NOMO-1 treated with dmso at 0.1 percent for 144 hours (cell line): ENCODE results near the gene CHRM2.

Experiments
- DNase-seq: peaks from one replicate; lab custom pipeline; 2025; ENCODE audit not compliant: unreplicated experiment; lab: John Stamatoyannopoulos, UW

The CHRM2 gene

DNA sequence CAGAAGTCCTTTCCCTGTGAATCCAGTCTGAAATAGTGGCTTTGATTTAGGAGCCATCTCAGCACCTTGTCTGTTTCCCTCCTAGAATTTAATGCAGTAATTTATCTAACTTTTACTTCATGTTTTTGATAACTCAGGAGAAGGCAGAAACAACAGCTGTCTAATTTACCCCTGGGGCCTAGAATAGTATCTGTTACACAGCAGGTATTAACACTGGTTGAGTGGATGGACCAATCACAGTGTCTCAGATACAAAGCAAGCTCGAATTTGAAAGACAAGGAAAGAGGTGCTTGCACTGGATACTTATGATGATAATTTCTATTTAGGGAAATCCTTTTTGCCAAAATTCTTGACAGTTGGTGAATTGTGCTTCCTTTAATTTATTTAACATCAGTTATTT is 23.4 kb downstream of the CHRM2 start:
- no peak for DNase-seq

DNA sequence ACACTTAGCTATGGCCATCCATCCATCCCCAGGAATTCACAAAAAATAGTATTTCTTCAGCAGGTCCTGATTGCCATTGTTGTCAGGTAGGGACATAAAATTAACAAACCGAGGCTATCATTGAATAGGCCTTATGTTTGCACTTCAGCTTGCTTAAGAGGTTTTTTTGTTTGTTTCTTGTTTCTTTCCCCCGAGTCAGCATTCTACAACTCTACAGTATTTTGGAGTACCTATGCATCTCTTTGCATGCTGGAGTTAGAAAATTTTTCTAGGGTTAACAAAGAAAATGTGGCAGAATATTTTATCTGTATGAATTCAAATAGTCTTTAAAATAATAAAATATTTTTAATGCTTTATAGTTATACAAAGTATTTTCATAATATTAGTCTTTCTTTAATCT is 26.3 kb downstream of the CHRM2 start:
- no peak for DNase-seq

- no peak for DNase-seq
Observed at GRCh38 chr7:136897676-136898075, 29.2 kb downstream of the CHRM2 start.

DNA sequence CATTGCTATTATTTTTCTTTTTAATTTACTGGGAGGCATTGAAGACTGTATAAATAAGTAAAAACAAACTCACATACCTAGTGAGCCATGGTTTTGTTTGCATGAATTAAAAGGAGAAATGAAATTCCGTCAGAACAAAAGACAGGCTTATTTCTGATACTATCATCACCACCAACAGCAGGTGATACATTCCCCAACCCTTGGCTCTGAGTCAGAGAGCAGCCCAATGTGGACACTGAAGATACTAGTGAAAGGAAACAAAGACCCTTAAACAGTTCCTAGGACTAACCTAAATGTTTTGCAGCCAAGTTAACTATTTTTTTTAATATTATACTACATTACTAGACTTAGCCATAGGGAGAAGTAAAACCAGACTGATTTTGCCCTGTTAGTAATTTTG is 31.6 kb downstream of the CHRM2 start:
- DNase-seq, result no peak

GRCh38 chr7:136910771-136911170 is 42.3 kb downstream of the CHRM2 start:
- DNase-seq, result no peak

GRCh38 chr7:136911344-136911743 is 42.9 kb downstream of the CHRM2 start:
- no peak for DNase-seq

- no peak for DNase-seq
Observed at GRCh38 chr7:136912339-136912738, 43.9 kb downstream of the CHRM2 start.

GRCh38 chr7:136914016-136914415 is 45.6 kb downstream of the CHRM2 start:
- no peak for DNase-seq

- no peak for DNase-seq
Observed at GRCh38 chr7:136919820-136920219, 51.4 kb downstream of the CHRM2 start.

DNA sequence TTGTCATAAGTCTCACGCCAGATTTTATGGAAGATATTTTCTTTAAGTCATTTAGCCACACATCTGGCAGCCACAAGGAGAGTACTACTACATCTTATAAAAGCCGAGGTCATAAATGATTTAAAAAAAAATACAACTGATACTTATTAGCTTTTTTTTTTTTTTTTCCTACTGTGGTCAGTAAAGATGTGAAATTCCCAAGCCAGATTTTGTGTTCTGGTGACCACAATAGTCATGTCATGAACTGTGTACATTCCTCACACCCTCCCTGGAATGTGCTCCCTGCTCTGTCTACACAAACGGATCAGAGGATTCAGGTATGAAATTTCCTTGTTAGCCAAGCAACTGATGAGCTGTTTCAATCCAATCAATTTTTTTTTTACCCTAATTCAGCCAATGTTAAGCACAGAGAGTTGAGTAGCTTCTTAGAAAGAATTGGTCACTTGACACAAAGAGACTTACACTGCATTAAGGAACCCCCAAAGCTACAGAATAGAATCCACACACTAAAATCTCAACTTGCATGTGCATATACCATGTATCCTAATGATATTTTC is 54.7 kb downstream of the CHRM2 start:
- no peak for DNase-seq

GRCh38 chr7:136925044-136925443 is 56.6 kb downstream of the CHRM2 start:
- no peak for DNase-seq

GRCh38 chr7:136925556-136925955 is 57.1 kb downstream of the CHRM2 start:
- DNase-seq, result no peak

DNA sequence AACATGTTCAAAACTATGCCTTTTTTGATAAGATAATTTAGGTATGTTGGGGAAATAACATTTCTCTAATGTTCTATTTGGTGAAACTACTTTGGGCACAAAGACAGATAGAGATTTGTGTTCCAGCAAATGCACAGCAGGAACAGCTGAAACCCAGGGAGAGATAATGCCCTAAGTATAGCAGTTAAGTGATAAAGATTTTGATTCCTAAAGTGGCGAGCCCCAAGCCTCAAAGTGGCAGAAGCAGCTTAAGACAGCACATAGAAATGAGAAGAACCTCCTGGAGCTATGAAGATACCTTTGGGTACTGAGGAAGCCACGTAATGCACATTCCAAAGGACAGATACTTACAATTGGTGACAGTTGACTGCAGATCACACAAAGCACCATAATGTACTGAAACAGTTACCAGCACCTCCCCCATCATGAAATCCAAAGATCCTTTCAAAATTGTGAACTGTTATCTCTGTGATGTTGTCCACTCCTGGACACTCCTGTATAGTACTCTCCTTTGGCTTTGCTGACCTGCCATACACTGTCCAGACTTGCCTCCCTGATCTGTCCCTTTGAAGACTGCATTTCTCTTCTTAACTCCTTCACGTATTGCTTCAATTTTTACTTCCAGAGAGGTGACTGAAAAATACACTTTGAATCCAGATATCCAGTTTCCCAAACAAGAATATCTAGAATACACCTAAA is 62.9 kb downstream of the CHRM2 start:
- DNase-seq, result no peak

- DNase-seq, result no peak
Observed at GRCh38 chr7:136937436-136937835, 69.0 kb downstream of the CHRM2 start.

- DNase-seq, result no peak
Observed at GRCh38 chr7:136938476-136938875, 70.0 kb downstream of the CHRM2 start.

GRCh38 chr7:136940122-136940521 is 71.7 kb downstream of the CHRM2 start:
- no peak for DNase-seq

GRCh38 chr7:136940917-136941316 is 72.5 kb downstream of the CHRM2 start:
- no peak for DNase-seq

- DNase-seq, result no peak
Observed at GRCh38 chr7:136941816-136942215, 73.4 kb downstream of the CHRM2 start.

- DNase-seq, result no peak
Observed at GRCh38 chr7:136942401-136942800, 73.9 kb downstream of the CHRM2 start.

DNA sequence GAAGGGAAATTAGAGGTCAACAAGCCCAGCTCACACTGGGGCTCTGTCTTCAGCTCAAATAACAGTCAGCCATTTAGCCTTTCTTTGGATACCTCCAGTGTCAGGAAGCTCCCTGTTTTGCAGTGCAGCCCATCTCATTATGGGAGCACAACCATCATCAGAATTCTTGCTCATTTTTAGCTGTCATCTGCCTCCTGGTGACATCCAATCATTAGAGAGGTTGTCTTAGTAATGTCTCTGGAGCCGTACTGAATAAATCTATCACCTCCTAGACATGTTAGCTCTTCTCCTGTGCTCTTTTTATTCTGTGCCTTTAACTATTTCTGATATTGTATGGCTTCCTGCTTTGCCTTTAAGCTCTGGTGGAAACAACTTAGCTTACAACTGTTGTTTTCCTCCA is 74.5 kb downstream of the CHRM2 start:
- no peak for DNase-seq

DNA sequence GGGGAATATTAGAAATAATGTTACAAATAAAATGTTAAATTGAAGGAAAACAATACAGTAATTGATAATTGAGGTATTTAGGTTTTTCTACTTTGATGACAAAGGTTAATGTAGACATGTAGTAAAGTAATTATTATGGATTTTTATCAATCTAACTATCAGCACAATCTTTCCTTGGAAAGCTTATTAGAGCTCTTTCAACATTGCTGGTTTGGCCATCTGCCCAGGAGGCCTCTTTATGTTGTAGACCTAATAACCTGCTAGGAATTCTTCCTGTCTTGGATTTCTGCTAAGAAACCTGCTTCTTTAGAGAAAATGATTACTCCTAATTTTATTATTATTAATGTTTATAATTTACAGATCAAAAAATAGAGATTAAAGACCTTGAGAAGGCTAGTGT is 78.9 kb downstream of the CHRM2 start:
- DNase-seq, result no peak

DNA sequence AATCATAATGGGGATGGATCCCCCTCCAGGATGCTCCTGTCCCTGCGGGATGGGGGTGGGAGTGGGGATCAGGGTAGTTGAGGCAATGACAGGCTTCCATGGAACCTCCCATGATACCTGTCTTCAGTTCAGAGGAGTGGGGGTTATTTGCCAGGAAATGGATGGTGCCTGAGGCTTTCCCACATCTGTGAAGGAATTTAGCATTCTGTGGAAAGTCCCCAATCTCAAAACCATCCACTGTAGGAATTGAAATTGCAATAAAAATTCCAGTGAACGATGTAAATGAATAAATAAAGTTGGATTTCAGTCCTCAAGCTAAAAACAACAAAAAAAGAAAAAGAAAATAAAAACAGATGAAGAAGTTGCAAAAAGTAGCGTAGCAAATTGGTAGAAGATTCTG is 81.9 kb downstream of the CHRM2 start:
- no peak for DNase-seq

DNA sequence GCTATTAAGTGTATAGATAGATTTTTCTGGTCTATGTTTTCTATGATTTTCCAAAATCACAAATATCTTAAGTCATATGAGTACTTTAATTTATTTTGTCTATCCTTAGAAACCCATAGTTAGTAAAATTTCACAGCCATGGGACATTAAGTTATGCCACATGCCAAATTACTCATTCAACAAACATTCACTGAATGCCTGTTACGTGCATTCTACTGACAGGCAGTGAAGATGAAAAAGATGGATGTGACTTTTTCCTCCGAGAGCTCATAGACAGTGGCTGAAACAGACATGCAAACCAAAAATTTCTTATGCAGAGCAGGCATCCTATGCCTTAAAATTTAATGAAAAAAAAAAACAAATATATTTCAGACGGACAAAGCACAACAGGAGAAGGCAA is 84.9 kb downstream of the CHRM2 start:
- no peak for DNase-seq
